Measurements from ENCODE around the gene NOP58. TPM values are rescaled to one million over a fixed set of nuclear protein-coding genes. Genes with fewer than 3 reads are reported as not detected.
"Not testable (repeated sequence)": the region's sequence is repeated elsewhere in the genome, so short reads cannot be mapped to it uniquely, and the experiment has no call there.

Gene NOP58
- total RNA-seq = 129 and 135 TPM in 2 replicates

DNA sequence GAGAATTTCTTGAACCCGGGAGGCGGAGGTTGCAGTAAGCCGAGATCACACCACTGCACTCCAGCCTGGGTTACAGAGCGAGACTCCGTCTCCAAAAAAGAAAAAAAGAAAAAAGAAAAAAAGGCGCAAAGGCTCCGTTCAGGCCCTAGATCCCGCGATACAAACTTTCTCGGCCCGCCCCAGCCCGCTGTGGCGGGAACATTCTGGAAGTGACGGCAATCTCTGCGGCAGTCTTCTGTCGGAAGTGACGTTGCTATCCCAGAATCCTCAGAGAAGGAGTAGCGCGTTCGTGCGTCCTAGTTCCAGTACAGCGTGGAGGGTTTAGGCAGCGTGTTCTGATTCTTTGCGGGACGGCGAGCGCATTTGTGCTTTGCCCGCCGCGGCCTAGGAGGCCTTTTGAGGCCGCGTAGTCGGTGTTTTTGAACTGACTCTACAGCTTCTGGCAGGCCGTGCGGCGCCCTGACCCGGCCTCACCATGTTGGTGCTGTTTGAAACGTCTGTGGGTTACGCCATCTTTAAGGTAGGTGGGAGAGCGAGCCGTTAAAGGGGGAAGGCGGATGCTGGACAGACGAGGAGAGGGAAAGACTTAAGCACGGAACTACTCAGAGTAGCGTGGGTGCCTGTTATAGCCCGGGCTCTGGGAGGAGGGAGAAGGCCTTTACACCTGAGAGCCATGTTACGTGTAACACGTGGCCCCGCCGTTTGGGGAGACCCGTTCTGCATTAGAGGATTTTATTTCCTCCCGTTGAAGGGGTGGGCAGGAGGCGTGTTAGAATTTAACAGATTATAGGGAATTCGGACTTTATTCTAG, at the start of gene NOP58:
TSS of gene NOP58 (plus strand) at position 297 of the 811 bp plus-strand sequence. CDS start at position 476, 179 bp downstream.
- intact Hi-C loops (cut with micrococcal nuclease) = loop anchor here (1.0 to 10.0 kb wide), 8 partner anchors 27 to 1401 kb away; partner anchors contain the start of genes BMPR2, CLK1, STRADB and SUMO1

DNA sequence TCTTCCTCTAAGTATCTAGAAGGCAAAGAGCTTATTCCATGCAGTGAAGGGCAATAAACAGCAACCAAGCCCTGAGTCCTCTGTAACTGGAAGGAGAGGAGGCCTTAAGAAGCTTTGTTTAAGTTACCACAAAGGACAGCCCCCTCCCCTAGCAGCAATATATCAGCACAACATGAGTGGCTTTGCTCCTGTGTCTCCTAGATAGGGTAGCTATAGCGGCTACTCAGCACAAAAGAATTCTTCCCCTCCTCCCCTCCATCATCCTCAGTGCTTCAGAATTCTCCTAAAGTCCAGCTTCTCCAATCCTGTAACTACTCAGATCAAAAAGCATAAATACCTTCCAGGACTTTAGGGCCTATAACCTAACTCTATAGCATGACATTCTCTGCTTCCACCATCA, 43.7 kb upstream of the NOP58 start:
- intact Hi-C loops (cut with micrococcal nuclease) = no loop called here

DNA sequence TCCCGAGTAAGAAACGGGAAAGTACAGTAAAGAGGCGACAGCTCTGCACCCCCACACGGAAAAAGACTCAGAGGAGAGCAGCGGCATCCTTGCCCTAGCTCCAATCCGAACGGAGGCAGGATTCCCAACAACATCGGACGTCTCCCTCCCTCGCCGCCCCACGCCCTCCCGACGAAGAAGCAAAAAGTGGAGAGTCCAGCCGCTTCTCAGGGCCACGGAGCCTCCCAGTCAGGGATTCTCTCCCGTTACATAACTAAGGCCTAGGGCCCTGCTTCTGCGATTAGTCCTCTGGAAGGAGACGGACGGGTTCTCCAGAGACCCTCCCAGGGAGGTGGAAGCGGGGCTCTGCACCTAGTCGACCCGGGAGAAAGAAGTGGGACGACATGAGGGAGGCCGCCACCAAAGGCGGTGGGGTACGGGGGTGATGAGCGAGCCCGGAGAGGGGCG, 27.8 kb upstream of the NOP58 start:
- intact Hi-C loops (cut with micrococcal nuclease) = loop anchor here (1.0 to 5.0 kb wide), 4 partner anchors 27 to 673 kb away; partner anchors contain the start of genes ALS2, FZD7, NOP58 and WDR12

DNA sequence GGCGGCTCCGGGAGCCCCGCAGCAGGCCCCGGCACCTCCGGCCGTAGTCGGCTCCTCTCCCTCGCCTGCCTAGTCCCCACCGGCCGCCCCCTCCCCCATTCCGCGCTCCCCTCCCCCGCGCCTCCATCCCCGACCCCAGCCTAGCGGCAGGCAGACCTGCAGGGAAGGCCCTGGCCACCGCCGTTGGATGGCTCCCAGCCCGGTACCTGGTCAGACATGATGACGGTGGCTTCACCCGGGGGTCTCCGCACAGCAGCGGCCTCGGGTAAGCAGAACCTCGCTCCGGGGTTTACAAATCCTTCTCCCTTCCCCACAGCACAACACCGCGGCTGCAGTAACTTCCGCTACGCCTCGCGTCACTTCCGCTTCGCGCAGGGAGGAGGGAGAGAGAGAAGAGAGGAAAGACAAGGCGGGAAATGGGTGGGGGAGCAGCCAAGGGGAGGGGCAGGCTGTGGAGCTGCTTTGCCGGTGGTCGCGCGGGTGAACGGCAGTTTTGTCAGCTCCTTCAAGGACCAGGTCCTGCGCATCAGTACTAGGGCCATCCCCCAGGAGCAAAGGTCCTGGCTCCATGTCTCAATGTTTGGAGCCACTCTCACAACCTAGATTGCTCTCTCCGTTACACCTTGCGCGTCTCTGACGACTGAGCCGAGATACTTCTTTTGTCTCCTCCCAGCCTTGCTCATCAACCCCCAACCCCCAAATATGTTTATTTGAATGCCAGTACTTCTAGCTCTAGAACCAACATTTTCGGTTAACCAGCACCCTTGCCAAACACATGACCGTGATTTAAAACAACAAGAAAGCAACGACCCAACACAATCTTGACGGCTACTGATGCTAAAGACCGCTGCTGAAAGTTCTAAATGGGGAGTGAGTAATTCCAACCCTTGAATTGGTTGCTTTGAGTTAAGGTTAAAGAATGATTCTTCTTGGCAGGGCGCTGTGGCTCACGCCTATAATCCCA, 27.0 kb upstream of the NOP58 start, which contains the start of gene SUMO1:
TSS of gene SUMO1 (minus strand) at position 364 of the 964 bp plus-strand sequence. CDS start at position 218, 146 bp downstream.
- intact Hi-C loops (cut with micrococcal nuclease) = loop anchor here (1.0 to 5.0 kb wide), 4 partner anchors 27 to 673 kb away; partner anchors contain the start of genes ALS2, FZD7, NOP58 and WDR12

- intact Hi-C loops (cut with micrococcal nuclease) = not testable (repeated sequence)
Measured at GRCh38 chr2:202247710-202248109, 17.9 kb upstream of the NOP58 start.

- intact Hi-C loops (cut with micrococcal nuclease) = no loop called here
Measured at GRCh38 chr2:202249521-202250253, 15.9 kb upstream of the NOP58 start.

GRCh38 chr2:202251494-202251893, 14.1 kb upstream of the NOP58 start:
- intact Hi-C loops (cut with micrococcal nuclease) = no loop called here

DNA sequence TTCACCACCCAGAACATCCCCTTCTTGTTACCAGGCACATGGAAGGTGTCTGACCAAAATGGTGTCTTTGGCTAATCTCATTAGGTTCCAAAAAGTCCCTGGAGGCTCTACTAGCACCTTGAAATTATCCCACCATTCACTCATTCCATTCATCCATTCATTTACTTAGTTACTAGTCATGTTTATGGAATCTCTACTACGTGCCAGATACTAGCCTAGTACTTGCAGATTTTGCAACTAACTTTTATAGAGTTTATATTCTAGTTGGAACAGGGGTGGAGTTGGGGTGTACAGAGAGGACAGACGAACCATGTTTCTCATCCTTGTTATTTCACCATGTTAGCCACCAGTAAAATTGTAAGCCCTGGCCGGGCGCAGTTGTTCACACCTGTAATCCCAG, 4.0 kb upstream of the NOP58 start:
- intact Hi-C loops (cut with micrococcal nuclease) = loop anchor here (10.0 kb wide), 2 partner anchors 1027 to 1397 kb away; partner anchors contain the start of gene CLK1

GRCh38 chr2:202267495-202267894, 1.9 kb downstream of the NOP58 start:
- intact Hi-C loops (cut with micrococcal nuclease) = loop anchor here (5.0 to 10.0 kb wide), 5 partner anchors 110 to 1403 kb away; partner anchors contain the start of genes BMPR2 and CLK1

DNA sequence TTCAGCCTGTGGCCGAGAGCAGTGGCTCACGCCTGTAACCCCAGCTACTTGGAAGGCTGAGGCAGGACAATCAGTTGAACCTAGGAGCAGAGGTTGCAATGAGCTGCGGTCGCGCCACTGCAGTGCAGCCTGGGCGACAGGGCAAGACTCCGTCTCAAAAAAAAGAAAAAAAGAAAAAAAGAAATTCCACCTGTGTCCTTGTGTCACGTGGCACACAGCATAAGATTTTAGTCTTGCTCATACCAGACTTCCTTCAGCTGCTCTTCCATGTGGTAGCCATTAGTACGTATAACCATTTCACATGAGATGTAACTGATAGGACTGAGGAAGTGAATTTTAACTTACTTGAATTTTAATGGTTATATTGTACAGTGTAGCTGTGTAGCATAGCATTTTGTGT, 4.0 kb downstream of the NOP58 start:
- intact Hi-C loops (cut with micrococcal nuclease) = loop anchor here (5.0 to 10.0 kb wide), 5 partner anchors 108 to 1405 kb away; partner anchors contain the start of genes BMPR2 and CLK1

DNA sequence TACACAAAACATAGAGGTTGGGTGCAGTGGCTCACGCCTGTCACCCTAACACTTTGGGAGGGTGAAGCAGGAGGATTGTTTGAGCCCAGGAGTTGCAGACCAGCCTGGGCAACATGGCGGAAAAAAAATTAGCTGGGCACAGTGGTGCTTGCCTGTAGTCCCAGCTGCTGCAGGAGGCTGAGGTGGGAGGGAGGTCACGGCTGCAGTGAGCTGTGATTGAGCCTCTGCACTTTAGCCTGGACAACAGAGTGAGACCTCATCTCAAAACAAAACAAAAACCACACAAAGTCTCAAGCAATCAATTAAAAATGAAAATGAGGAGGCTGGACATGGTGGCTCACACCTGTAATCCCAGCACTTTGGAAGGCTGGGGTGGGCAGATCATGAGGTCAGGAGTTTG, 4.9 kb downstream of the NOP58 start:
- intact Hi-C loops (cut with micrococcal nuclease) = no loop called here

GRCh38 chr2:202276078-202276720, 10.6 kb downstream of the NOP58 start:
- intact Hi-C loops (cut with micrococcal nuclease) = not testable (repeated sequence)

DNA sequence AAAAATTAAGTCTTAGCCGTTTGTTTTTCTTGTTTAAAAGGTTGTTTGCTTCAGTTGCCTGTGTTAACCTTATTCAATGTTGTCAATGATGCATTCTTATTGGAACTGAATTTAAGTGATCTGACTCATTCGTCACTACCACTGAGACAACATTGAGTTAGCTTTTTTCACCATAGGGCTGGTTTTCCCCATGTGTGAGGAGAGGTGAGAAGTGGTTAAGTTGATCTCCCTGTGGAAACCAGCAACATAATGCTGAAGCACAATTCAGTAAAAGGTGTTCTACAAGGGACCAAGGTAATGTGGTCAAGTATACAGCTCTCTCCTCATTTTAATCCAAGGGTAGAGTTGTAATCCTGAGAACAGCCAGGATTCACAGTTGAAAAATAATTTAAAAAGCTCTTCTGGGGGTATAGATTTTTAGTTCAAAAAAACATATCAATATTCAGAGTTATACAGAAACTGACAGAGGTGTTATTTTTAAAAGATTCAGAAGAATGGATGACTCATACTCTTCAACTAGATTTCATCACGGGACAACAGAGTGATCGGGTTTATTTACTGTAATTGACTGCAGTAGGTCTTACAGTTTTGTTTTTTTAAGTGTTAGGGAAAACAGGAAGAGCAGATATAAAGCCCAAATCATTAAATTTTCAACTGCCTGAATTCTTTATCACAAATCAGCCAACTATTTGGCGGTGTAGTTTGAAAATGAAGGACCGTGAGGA, 12.6 kb downstream of the NOP58 start:
- intact Hi-C loops (cut with micrococcal nuclease) = no loop called here

DNA sequence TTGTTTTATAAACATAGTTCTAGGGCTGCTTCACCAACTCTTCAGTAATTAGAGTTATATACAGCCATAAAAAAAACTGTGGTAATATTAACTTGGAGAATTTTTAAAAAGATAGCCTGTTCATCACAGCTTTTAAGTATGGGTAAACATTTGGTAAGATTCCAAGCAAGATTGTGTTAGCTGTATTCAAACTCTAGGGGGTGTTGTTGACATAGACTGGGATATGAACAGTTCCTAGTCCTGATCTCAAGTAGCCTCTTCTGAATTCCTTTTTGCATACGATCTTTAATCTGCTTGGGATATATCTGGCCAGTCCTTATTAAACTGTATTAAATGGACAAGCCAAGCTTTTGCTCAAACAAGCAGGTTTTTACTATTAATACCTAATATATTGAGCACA, 13.4 kb downstream of the NOP58 start:
- intact Hi-C loops (cut with micrococcal nuclease) = no loop called here

DNA sequence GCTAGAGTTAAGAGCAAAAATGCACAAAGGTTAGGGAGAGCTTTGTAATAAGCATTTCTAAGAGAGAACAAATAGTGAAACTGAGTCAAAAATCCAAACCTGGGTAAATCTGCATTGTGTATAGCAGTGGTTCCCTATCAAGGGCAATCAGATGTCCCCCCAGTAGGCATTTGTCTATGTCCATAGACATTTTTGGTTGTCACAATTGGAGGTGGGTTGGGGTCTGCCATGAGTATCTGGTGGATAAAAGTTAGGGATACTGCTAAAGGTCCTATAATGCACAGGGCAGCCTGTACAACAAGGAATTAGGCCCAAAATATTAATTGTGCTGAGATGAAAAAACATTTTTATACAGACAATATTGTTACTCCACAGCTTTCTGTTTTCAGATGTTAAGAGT, 21.0 kb downstream of the NOP58 start:
- intact Hi-C loops (cut with micrococcal nuclease) = no loop called here

GRCh38 chr2:202289394-202290204, 24.0 kb downstream of the NOP58 start:
- intact Hi-C loops (cut with micrococcal nuclease) = no loop called here

GRCh38 chr2:202290316-202290715, 24.8 kb downstream of the NOP58 start:
- intact Hi-C loops (cut with micrococcal nuclease) = no loop called here

DNA sequence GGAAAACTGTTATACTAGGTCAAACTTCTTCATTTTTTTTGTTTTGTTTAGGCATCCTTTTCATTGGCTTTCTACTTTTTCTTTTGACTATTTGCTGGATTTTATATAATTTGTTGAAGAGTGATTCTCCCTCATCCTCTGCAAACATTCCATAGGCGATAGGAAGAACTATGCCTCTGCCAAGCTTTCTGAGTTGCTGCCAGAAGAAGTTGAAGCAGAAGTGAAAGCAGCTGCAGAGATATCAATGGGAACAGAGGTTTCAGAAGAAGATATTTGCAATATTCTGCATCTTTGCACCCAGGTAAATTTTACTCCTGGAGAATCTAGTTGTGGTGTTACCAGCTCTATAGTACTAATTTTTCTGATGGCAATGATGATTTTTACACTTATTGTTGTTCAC, 25.4 kb downstream of the NOP58 start:
- intact Hi-C loops (cut with micrococcal nuclease) = no loop called here

All from T-helper 2 cell treated with Interferon-gamma antibody and Interleukin-4, amounts not matched to agents 100 ng/mL and 5 ng/mL, for 36 hours (primary cell).